ENCODE data around the gene GAB4.

DNA sequence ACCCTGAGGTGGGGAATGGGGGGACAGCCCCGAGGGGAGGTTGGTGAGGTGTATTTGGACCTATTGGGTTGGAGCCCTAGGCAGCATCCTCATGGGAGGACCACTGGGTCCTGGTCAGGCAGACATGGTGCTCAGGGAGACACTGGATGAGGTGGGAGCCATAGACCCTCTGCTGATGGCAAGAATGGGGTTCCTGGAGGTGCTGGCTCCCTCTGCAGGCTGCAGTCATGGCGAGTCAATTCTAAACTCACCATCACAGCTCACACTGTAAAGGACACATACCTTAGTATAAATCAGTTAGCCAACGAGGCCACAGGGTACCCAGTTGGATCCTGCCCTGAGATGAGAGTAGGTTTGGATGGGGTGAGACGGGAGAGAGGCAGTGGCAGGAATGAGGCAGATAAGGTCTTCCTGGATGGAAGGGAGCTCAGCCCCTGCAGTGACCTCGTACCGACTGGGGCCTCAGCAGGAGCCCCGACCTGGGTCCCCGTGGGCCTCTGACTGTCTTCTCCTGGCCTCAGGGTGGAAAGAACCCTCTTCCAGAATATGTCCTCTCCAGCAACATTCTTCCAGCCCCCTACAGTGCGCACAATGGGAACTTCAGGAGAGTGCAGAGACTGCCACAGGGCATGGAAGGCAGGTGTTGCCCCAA, 1.7 kb upstream of the GAB4 start:
- no peak for TF ChIP-seq POLR2AphosphoS5 (IDR thresholded peaks at IDR 0.05; ENCODE audit: low read depth, low read length)
- no peak for TF ChIP-seq POLR2A (IDR thresholded peaks at IDR 0.05; ENCODE audit: low read depth, low read length)
- TF ChIP-seq TAF1 (IDR thresholded peaks at IDR 0.05; ENCODE audit: low read depth, low read length) = no peak
- no peak for TF ChIP-seq SPI1 (IDR thresholded peaks at IDR 0.05; ENCODE audit: low read depth, low read length)

Measured in GM12891 (cell line).